NCI-H2196 (cell line): Measurements from ENCODE around the gene MAP3K9.
A peak's percentile ranks its signal among the peaks of the same experiment; 100 is the strongest.
"Not testable (repeated sequence)": the region's sequence is repeated elsewhere in the genome, so short reads cannot be mapped to it uniquely, and the experiment has no call there.

ENCODE experiments used
- DNase-seq: peaks from one replicate; lab custom pipeline; 2025; ENCODE audit not compliant: unreplicated experiment; lab: John Stamatoyannopoulos, UW

Gene MAP3K9

GRCh38 chr14:70809225-70810219 is at the start of gene MAP3K9:
Gene MAP3K9 (minus strand): TSS chr14:70809513. CDS start chr14:70809171, 342 bp downstream.
- peak; percentile 98 for DNase-seq

DNA sequence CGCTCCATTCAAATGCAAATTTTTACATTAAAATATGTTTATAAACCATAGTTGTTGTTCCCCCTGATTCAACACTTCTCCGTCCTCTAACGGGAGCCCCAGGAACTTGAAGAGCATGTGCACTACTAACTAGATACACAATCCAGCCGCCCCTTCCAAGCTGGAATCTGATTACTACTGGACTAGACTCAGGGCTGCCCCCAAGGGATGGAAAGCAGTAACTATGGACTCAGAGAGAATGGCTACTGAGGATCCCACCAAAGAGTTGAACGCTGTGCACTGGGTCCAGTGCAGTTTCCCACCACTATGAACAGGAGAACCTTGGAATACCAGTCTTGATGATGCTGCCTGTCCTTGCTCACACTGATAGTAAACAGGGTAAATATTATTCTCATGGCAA is 49.3 kb upstream of the MAP3K9 start:
- no peak for DNase-seq

DNA sequence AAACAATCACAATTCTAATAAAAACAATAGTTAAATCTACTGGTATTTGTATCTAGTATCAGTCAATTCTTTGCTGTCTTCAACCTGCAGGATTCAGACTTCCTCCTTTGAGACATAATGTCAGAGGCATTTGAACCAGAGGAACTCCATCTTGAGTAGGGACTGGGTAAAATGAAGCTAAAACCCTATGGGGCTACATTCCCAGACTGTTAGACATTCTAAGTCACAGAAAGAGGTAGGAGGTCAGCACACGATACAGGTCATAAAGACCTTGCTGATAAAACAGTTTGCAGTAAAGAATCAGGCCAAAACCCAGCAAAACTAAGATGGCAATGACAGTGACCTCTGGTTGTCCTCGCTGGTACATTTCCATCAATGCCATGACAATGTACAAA is 48.2 kb upstream of the MAP3K9 start:
- no peak for DNase-seq

- DNase-seq, result no peak
Measured at GRCh38 chr14:70856851-70857495, 47.7 kb upstream of the MAP3K9 start.

- DNase-seq, result no peak
Measured at GRCh38 chr14:70855486-70855885, 46.2 kb upstream of the MAP3K9 start.

GRCh38 chr14:70853658-70854057 is 44.3 kb upstream of the MAP3K9 start:
- DNase-seq, result not testable (repeated sequence)

DNA sequence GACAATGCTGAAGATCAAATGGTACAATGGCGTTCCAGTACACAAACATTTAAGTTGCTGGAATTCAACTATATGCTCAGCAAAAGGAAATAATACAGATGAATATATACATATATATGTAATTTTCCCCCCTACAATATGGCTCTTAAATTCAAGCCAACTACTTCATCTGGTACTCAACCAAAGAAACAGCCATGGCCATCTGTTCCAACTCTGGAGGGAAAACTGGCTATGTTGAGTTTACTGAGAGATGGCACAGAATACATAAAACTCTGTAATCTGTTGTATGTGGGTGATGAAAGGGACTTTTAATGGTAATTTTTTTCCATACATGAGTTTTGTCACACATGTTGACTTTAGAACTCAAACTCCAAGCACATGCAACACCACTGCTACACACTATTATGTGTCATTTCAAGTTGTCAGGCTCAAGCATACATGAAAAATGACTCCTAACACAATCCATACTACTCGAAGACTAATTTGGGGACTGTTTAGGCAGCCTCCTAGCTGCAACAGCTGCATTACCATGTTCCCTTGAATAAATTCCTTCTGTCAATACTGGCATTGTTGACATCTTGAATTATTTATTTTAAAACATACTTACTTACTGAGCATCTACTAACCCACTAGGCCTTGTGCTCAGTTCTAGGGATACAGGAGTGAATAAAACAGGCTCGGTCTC is 38.2 kb upstream of the MAP3K9 start:
- no peak for DNase-seq

DNA sequence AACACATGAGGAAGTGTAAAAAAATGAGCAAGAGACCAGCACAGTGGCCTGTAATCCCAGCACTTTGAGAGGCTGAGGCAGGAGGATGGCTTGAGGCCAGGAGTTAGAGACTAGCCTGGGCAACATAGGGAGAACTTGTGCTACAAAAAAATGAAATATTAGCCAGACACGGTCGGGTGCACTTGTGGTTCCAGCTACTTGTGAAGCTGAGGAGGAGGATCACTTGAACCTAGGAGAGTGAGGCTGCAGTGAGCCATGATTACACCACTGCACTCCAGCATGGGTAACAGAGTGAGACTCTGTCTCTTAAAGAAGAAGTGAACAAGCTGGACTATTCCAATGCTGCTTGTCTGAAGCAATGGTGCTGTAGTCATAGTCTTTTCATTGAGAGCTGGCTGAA is 36.3 kb upstream of the MAP3K9 start:
- no peak for DNase-seq

GRCh38 chr14:70842851-70843462 is 33.6 kb upstream of the MAP3K9 start:
- no peak for DNase-seq

DNA sequence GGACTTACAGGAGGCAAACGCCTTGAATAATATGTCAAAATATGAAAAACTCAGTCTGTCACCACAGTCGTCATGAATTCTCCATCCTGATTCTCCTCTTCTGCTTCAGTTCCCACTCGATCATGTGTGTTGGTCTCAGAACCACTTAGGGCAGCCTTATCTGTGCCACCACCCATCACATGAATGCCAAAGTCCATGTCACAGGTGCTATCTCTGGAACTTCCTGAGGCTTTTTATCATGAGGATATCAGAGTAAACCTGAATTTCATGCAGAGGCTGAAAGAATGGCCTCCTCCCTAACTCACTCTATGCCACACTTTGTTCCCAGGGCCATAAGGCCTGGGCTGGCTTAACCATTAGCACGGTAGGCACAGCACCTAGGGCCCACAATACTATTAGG is 28.8 kb upstream of the MAP3K9 start:
- no peak for DNase-seq

DNA sequence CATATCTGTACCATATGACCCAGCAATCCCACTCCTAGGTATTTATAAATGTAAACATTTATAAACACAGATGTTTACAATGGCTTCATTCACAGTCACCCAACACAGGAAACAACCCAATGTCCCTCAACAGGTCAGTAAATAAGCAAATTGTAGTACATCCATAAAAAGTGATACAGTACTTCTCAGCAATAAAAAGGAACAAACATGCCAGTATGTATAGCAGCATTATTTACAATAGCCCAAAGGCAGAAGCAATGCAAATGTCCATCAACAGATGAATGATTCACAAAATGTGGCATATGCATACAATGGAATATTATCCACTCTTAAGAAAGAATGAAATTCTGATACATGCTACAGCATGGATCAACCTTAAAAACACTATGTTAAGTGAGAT is 27.6 kb upstream of the MAP3K9 start:
- no peak for DNase-seq

DNA sequence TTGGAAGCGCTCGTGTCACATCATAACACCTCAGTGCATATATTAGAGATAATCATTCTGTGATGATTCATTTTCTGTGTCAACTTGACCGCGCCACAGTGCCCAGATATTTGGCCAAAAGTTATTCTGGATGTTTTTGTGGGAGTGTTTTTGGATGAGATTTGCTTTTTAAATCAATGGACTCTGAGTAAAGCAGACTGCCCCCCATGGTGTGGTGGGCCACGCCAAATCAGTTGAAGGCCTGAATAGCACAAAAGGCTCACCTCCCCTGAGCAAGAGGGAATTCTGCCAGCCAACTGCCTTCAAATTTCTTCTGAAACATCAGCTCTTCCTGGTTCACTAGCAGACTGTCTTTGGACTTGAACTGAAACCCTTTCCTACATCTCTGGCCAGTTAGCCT is 24.6 kb upstream of the MAP3K9 start:
- DNase-seq, result no peak

- DNase-seq, result no peak
Measured at GRCh38 chr14:70832561-70833305, 23.4 kb upstream of the MAP3K9 start.

DNA sequence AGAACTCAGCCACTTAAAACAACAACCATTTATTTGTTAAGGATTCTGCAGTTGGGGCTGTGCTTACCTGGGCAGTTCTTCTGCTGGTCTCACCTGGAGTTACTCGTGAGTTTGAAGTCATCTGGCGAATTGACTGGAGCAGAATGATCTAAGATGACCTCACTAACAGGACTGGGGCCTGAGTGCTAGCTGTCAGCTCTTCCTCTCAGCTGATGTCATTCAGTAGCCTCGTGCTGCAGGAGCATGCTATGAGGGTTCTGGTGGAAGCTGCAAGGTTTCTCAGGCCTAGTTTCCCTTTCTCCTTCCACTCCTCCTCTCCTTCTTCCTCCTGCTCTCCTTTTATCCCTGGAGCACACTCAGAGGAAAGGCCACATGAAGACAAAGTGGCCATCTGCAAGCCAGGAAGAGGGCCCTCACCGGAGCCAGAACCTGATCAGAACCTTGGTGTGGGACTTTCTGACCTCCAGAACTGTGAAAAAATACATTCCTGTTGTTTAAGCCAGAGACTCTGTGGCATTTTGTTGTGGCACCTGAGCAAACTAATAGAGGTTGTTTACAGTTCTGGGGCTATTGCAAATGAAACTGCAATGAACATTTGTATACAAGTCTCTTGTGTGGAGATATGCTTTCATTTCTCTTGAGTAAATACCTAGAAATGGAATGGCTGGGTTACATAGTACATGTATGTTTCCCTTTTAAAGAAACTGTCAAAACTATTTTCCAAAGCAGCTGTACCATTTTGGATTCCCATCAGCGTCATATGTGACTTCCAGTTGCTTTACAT is 21.9 kb upstream of the MAP3K9 start:
- DNase-seq, result no peak

- no peak for DNase-seq
Measured at GRCh38 chr14:70828188-70828587, 18.9 kb upstream of the MAP3K9 start.

DNA sequence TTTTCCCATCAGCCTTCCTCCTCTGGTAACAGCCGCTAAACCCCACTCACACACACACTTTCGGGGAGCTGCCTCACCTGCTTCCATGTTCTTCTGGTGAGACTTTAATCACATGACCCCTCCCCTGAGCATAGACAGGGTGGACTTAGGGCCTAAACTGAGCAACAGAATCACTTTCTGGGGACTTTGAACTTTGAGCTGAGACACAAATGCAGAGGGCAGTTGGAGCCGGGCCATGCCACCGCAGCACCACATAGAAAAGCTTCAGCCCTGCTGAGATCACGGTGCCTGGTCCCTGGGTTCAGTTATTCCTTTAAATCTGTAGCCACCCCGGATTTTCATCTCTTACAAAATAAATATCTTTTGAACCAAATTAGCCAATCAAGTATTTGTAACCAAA is 18.4 kb upstream of the MAP3K9 start:
- no peak for DNase-seq

- no peak for DNase-seq
Measured at GRCh38 chr14:70827347-70827746, 18.0 kb upstream of the MAP3K9 start.

DNA sequence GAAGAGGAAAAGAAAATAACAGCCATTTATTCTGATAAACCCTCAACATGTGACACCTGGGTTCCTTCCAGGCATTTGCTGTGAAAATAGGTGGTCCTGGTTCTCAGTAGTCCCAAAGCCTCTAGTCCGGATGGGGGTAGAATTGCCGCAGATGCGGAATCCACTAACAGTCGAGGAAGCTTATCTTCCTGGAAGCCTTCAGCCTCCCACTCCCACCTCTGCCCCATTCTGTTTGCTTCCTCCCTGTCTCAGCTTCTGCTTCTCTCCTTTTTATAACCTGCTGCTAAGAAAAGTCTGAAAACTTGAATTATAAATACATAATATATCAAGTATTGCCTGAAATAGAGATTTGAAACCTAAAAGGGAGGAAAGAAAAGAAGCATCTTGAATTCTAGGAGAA is 14.0 kb upstream of the MAP3K9 start:
- no peak for DNase-seq

- DNase-seq, result no peak
Measured at GRCh38 chr14:70822530-70823185, 13.3 kb upstream of the MAP3K9 start.
